GM23338 (cell line): ENCODE results near the gene GNG12.

ENCODE experiments used
- CREB1 ChIP-seq: fragments of 250-450 bp; sonication (Bioruptor Pico); IDR thresholded peaks from 2 replicates; pipeline ENCODE4 v1.5.0; 2020; ENCODE audit warnings: low read depth, mild to moderate bottlenecking, moderate library complexity
- CTCF ChIP-seq, 2 experiments: fragments of 200-600 bp in 1 of 2; sonication (generic) in 1 of 2; conservative IDR thresholded peaks; 2 replicates each; pipeline versions ENCODE4 v1.5.1 to v1.6.1; 2016 to 2017; ENCODE audit warnings: antibody characterized with exemption in 2 of 2, low read depth in 2 of 2, mild to moderate bottlenecking in 2 of 2, moderate library complexity in 1 of 2
- ETS1 ChIP-seq: IDR thresholded peaks from 2 replicates; pipeline ENCODE4 v1.6.1; 2016; ENCODE audit warnings: antibody characterized with exemption
- EZH2 ChIP-seq: fragments of 200-600 bp; sonication (generic); IDR thresholded peaks from one replicate; pipeline ENCODE4 v1.8.0; 2017; ENCODE audit warnings: antibody characterized with exemption, mild to moderate bottlenecking, low read depth; ENCODE audit not compliant: unreplicated experiment
- EZH2phosphoT487 ChIP-seq: fragments of 200-600 bp; sonication (generic); IDR thresholded peaks from one replicate; pipeline ENCODE4 v1.8.1; 2018; ENCODE audit warnings: antibody characterized with exemption; ENCODE audit not compliant: unreplicated experiment
- JUNB ChIP-seq: IDR thresholded peaks from one replicate; pipeline ENCODE4 v1.6.1; 2016; ENCODE audit warnings: antibody characterized with exemption; ENCODE audit not compliant: unreplicated experiment
- POLR2AphosphoS5 ChIP-seq: IDR thresholded peaks from 2 replicates; pipeline ENCODE4 v1.6.1; 2016; ENCODE audit warnings: antibody characterized with exemption, low read depth
- STAT1 ChIP-seq: IDR thresholded peaks from one replicate; pipeline ENCODE4 v1.6.1; 2016; ENCODE audit warnings: antibody characterized with exemption; ENCODE audit not compliant: unreplicated experiment
- ZNF331 ChIP-seq: fragments of 250-450 bp; sonication (Bioruptor Pico); IDR thresholded peaks from 2 replicates; pipeline ENCODE4 v1.5.0; 2020; ENCODE audit warnings: low read depth, mild to moderate bottlenecking, moderate library complexity
- TF ChIP-seq, protein P1 (sequence below): IDR thresholded peaks from one replicate; pipeline ENCODE4 v1.6.1; 2018; ENCODE audit warnings: antibody characterized with exemption; ENCODE audit not compliant: unreplicated experiment

- TF ChIP-seq POLR2AphosphoS5: no peak
- TF ChIP-seq CTCF (conservative IDR thresholded peaks at IDR 0.05; ENCODE audit: low read depth in 2 of 2): no peak
- no peak for TF ChIP-seq EZH2phosphoT487
- TF ChIP-seq EZH2: no peak
- TF ChIP-seq ZNF331 (CRISPR knock-in tag): no peak
- TF ChIP-seq, protein P1, sequence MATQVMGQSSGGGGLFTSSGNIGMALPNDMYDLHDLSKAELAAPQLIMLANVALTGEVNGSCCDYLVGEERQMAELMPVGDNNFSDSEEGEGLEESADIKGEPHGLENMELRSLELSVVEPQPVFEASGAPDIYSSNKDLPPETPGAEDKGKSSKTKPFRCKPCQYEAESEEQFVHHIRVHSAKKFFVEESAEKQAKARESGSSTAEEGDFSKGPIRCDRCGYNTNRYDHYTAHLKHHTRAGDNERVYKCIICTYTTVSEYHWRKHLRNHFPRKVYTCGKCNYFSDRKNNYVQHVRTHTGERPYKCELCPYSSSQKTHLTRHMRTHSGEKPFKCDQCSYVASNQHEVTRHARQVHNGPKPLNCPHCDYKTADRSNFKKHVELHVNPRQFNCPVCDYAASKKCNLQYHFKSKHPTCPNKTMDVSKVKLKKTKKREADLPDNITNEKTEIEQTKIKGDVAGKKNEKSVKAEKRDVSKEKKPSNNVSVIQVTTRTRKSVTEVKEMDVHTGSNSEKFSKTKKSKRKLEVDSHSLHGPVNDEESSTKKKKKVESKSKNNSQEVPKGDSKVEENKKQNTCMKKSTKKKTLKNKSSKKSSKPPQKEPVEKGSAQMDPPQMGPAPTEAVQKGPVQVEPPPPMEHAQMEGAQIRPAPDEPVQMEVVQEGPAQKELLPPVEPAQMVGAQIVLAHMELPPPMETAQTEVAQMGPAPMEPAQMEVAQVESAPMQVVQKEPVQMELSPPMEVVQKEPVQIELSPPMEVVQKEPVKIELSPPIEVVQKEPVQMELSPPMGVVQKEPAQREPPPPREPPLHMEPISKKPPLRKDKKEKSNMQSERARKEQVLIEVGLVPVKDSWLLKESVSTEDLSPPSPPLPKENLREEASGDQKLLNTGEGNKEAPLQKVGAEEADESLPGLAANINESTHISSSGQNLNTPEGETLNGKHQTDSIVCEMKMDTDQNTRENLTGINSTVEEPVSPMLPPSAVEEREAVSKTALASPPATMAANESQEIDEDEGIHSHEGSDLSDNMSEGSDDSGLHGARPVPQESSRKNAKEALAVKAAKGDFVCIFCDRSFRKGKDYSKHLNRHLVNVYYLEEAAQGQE: no peak
- TF ChIP-seq CREB1 (CRISPR knock-in tag): no peak
- TF ChIP-seq STAT1: no peak
- no peak for TF ChIP-seq JUNB
- TF ChIP-seq ETS1: no peak
Observed at GRCh38 chr1:67790201-67790692, 43.0 kb downstream of the GNG12 start.
